Muscle of leg (tissue), 11 donors: ENCODE measurements around the gene IL12RB1. TPM values are rescaled to one million over a fixed set of nuclear protein-coding genes. Genes with fewer than 3 reads are reported as not detected.

ENCODE experiments used
- DNase-seq: peaks from one replicate; pipeline ENCODE4 v3.0.0; 2013
- H3K27ac ChIP-seq: one replicate; pipeline ENCODE4 v1.5.1; 2013; ENCODE audit warnings: mild to moderate bottlenecking, low read length, control low read depth
- H3K27me3 ChIP-seq: one replicate; pipeline ENCODE4 v1.6.1; 2013; ENCODE audit warnings: low read length; ENCODE audit not compliant: control insufficient read depth, insufficient read depth
- H3K36me3 ChIP-seq: one replicate; pipeline ENCODE4 v1.6.1; 2013; ENCODE audit warnings: low read length; ENCODE audit not compliant: control insufficient read depth, insufficient read depth
- H3K4me1 ChIP-seq: one replicate; pipeline ENCODE4 v1.6.1; 2013; ENCODE audit warnings: low read length; ENCODE audit not compliant: control insufficient read depth, insufficient read depth
- H3K4me3 ChIP-seq: one replicate; pipeline ENCODE4 v1.5.1; 2013; ENCODE audit warnings: low read length, control low read depth
- H3K9me3 ChIP-seq: replicated peaks from 2 replicates; pipeline ENCODE4 v1.6.1; 2013; ENCODE audit warnings: low read depth, low read length; ENCODE audit not compliant: control insufficient read depth
- WGBS: methylation state at CpG from one replicate; pipeline ENCODE4 v1.1.5; 2013; ENCODE audit warnings: missing lambda C conversion rate; ENCODE audit not compliant: insufficient coverage; 5-methylcytosine and 5-hydroxymethylcytosine counted together
- polyA plus RNA-seq, 8 donors: library from polyadenylated mRNA; unstranded; fragments of 120-200 nt; gene quantifications; one replicate each; pipeline versions ENCODE4 v1.2.1 to v1.2.3, GENCODE V29; 2013; ENCODE audit warnings: inconsistent platforms in 1 of 8, low replicate concordance in 1 of 8; ENCODE audit not compliant: insufficient read length in 8 of 8, insufficient read depth in 1 of 8
- total RNA-seq: library from RNA; stranded (reverse); fragments of 120-200 nt; gene quantifications from one replicate; pipeline ENCODE4 v1.2.4, GENCODE V29; 2013

Gene IL12RB1
- total and polyA plus RNA-seq, 9 donors: 0.15 to 0.71 (median 0.31) TPM

- 68% methylated on average over 13 of the region's 17 CpGs for WGBS
- no peak for DNase-seq
- no peaks in the 10 kb centered on the region for H3K27me3 ChIP-seq
- H3K4me1 ChIP-seq: peaks cover 9% of the 10 kb centered on the region
- H3K9me3 ChIP-seq: no peaks in the 10 kb centered on the region
- peaks cover 12% of the 10 kb centered on the region for H3K36me3 ChIP-seq
- H3K4me3 ChIP-seq: no peak overlapping the region
- no peak overlapping the region for H3K27ac ChIP-seq
These were observed 73.3 kb downstream of the IL12RB1 start for GRCh38 chr19:18013210-18014111.

DNA sequence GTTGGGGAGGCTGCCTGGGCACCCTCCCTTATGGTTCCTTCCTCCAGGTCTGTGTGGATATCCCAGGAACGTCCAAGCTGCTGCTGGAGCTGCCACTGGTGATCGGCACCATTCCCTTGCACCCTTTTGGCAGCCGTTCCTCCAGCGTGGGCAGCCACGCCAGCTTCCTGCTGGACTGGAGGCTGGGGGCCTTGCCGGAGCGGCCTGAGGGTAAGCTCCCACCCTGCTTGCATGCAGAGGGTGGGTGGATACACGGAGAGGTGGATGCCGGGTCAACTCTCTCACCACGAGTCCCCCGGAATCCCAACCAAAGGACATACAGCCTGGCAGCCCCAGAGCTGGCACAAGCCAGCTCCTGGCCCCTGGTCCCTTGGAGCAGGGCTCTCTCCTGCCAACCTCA, 76.6 kb downstream of the IL12RB1 start:
- Histone ChIP-seq H3K27ac (no peak overlapping the region), H3K4me3 (no peak overlapping the region), H3K4me1 (peaks cover 16% of the 10 kb centered on the region), H3K27me3 (no peaks in the 10 kb centered on the region), H3K36me3 (peaks cover 12% of the 10 kb centered on the region), H3K9me3 (no peaks in the 10 kb centered on the region)
- no peak for DNase-seq
- WGBS: 84% methylated on average over 7 of the region's 11 CpGs

GRCh38 chr19:18009412-18010066, 77.2 kb downstream of the IL12RB1 start:
- WGBS: 93% methylated on average over 33 of the region's 37 CpGs
- Histone ChIP-seq H3K9me3 (no peaks in the 10 kb centered on the region), H3K4me3 (no peak overlapping the region), H3K36me3 (peaks cover 12% of the 10 kb centered on the region), H3K4me1 (peaks cover 16% of the 10 kb centered on the region), H3K27me3 (no peaks in the 10 kb centered on the region), H3K27ac (no peak overlapping the region)
- DNase-seq: no peak

Other genes starting within 250 kb of the IL12RB1 start
- gene JAK3, start 239.0 kb downstream of the IL12RB1 start, total RNA-seq: 1.5 TPM
- 1 to 10 TPM; 1.3 to 2.7 (median 2.2) TPM for gene JAK3, start 239.0 kb downstream of the IL12RB1 start, polyA plus RNA-seq
- gene RPL18A, start 227.0 kb downstream of the IL12RB1 start, total RNA-seq: 2,929 TPM
- gene RPL18A, start 227.0 kb downstream of the IL12RB1 start, polyA plus RNA-seq: 1,000 to 10,000 TPM; 2,380 to 3,065 (median 2,779) TPM
- not detected for gene SLC5A5, start 215.0 kb downstream of the IL12RB1 start, total RNA-seq
- under 1 TPM in 4 of 8 donors, not detected in 4; 0.04 to 0.07 (median 0.05) TPM for gene SLC5A5, start 215.0 kb downstream of the IL12RB1 start, polyA plus RNA-seq
- 16.4 TPM for gene CCDC124, start 153.9 kb downstream of the IL12RB1 start, total RNA-seq
- 10 to 100 TPM; 58.6 to 78.0 (median 69.7) TPM for gene CCDC124, start 153.9 kb downstream of the IL12RB1 start, polyA plus RNA-seq
- gene KCNN1, start 119.8 kb downstream of the IL12RB1 start, total RNA-seq: 1.2 TPM
- 1 to 10 TPM in 7 of 8 donors, under 1 TPM in 1; 0.65 to 2.5 (median 1.4) TPM for gene KCNN1, start 119.8 kb downstream of the IL12RB1 start, polyA plus RNA-seq
- gene ARRDC2, start 78.8 kb downstream of the IL12RB1 start, total RNA-seq: 4.9 TPM
- gene ARRDC2, start 78.8 kb downstream of the IL12RB1 start, polyA plus RNA-seq: 1 to 10 TPM; 3.4 to 6.7 (median 4.4) TPM
- 3.4 TPM for gene MAST3, start 10.8 kb upstream of the IL12RB1 start, total RNA-seq
- gene MAST3, start 10.8 kb upstream of the IL12RB1 start, polyA plus RNA-seq: 10 to 100 TPM in 2 of 8 donors, 1 to 10 TPM in 6; 3.9 to 12.2 (median 8.3) TPM
- 25.0 TPM for gene PIK3R2, start 66.2 kb upstream of the IL12RB1 start, total RNA-seq
- 10 to 100 TPM; 43.7 to 74.7 (median 51.4) TPM for gene PIK3R2, start 66.2 kb upstream of the IL12RB1 start, polyA plus RNA-seq
- gene IFI30, start 86.9 kb upstream of the IL12RB1 start, total RNA-seq: 4.6 TPM
- 1 to 10 TPM in 2 of 8 donors, under 1 TPM in 4, not detected in 2; 0.17 to 5.0 (median 0.51) TPM for gene IFI30, start 86.9 kb upstream of the IL12RB1 start, polyA plus RNA-seq
- gene MPV17L2, start 106.3 kb upstream of the IL12RB1 start, total RNA-seq: 3.7 TPM
- gene MPV17L2, start 106.3 kb upstream of the IL12RB1 start, polyA plus RNA-seq: 1 to 10 TPM; 5.1 to 7.9 (median 6.4) TPM
- gene RAB3A, start 117.1 kb upstream of the IL12RB1 start, total RNA-seq: 1.5 TPM
- 1 to 10 TPM; 3.2 to 5.4 (median 4.0) TPM for gene RAB3A, start 117.1 kb upstream of the IL12RB1 start, polyA plus RNA-seq
- gene PDE4C, start 139.5 kb upstream of the IL12RB1 start, total RNA-seq: 3.3 TPM
- gene PDE4C, start 139.5 kb upstream of the IL12RB1 start, polyA plus RNA-seq: 10 to 100 TPM in 2 of 8 donors, 1 to 10 TPM in 6; 1.5 to 15.2 (median 4.6) TPM
- gene IQCN, start 187.5 kb upstream of the IL12RB1 start, total RNA-seq: 1.5 TPM
- gene IQCN, start 187.5 kb upstream of the IL12RB1 start, polyA plus RNA-seq: 1 to 10 TPM; 2.0 to 5.9 (median 3.2) TPM
- gene JUND, start 194.7 kb upstream of the IL12RB1 start, total RNA-seq: 75.5 TPM
- gene JUND, start 194.7 kb upstream of the IL12RB1 start, polyA plus RNA-seq: 100 to 1,000 TPM in 7 of 8 donors, 10 to 100 TPM in 1; 75.1 to 178 (median 145) TPM
- 129 TPM for gene LSM4, start 236.1 kb upstream of the IL12RB1 start, total RNA-seq
- gene LSM4, start 236.1 kb upstream of the IL12RB1 start, polyA plus RNA-seq: 100 to 1,000 TPM in 2 of 8 donors, 10 to 100 TPM in 6; 85.2 to 112 (median 93.2) TPM